IMR-90 (cell line): ENCODE data around the gene MKS1. TPM values are rescaled to one million over a fixed set of nuclear protein-coding genes. Genes with fewer than 3 reads are reported as not detected.

Experiments
- ATAC-seq: fragments of 200-7000 bp; cut with Tn5 transposase; 2 replicates; pipeline ENCODE4 v1.9.1; 2020; ENCODE audit warnings: low read depth, mild to moderate bottlenecking, moderate library complexity
- BruUV-seq: library from RNA; stranded (reverse); fragments of 400-500 nt; replicated peaks from 2 replicates; lab custom pipeline; 2021; lab: Mats Ljungman, UMichigan
- CTCF ChIA-PET: fragments of 300-600 bp; formaldehyde crosslinking; extraction: SDS; loops from one replicate; lab custom pipeline; 2021; ENCODE audit warnings: antibody characterized with exemption; lab: Yijun Ruan, JAX
- POLR2A ChIA-PET: fragments of 300-600 bp; sonication (Branson Sonifier 250); formaldehyde crosslinking; loops from one replicate; lab custom pipeline; 2022; ENCODE audit warnings: antibody characterized with exemption; ENCODE audit not compliant: unreplicated experiment; lab: Charles Lee
- DNase-seq: peaks from one replicate; pipeline ENCODE4 v3.0.0; 2013
- H2AFZ ChIP-seq: replicated peaks from 2 replicates; pipeline ENCODE3; 2013; ENCODE audit warnings: low read length, mild to moderate bottlenecking; ENCODE audit not compliant: poor library complexity
- H2AK5ac ChIP-seq: 2 replicates; pipeline ENCODE4 v1.6.1; 2013; ENCODE audit warnings: low read depth, low read length, inconsistent platforms
- H2AK9ac ChIP-seq: replicated peaks from 2 replicates; pipeline ENCODE3; 2013; ENCODE audit warnings: mild to moderate bottlenecking, low read depth, low read length, moderate library complexity; ENCODE audit not compliant: poor library complexity
- H2BK120ac ChIP-seq: 2 replicates; pipeline ENCODE4 v1.6.1; 2013; ENCODE audit warnings: low read depth, low read length, inconsistent platforms
- H2BK15ac ChIP-seq: 3 replicates; pipeline ENCODE4 v1.6.1; 2013; ENCODE audit warnings: low read depth, low read length, inconsistent platforms
- H2BK20ac ChIP-seq: 2 replicates; pipeline ENCODE4 v1.6.1; 2013; ENCODE audit warnings: low read depth, mild to moderate bottlenecking, inconsistent platforms, low read length, moderate library complexity
- H2BK5ac ChIP-seq: 2 replicates; pipeline ENCODE4 v1.6.1; 2013; ENCODE audit warnings: mild to moderate bottlenecking, low read depth, low read length, inconsistent platforms; ENCODE audit not compliant: poor library complexity, severe bottlenecking
- H3K14ac ChIP-seq: replicated peaks from 2 replicates; pipeline ENCODE4 v1.6.1; 2013; ENCODE audit warnings: low read depth, low read length, inconsistent platforms
- H3K18ac ChIP-seq: 2 replicates; pipeline ENCODE4 v1.6.1; 2013; ENCODE audit warnings: low read depth, low read length, control low read depth
- H3K23ac ChIP-seq: 2 replicates; pipeline ENCODE4 v1.6.1; 2013; ENCODE audit warnings: low read depth, low read length, inconsistent platforms
- H3K27ac ChIP-seq: 2 replicates; pipeline ENCODE4 v1.5.1; 2013; ENCODE audit warnings: mild to moderate bottlenecking, control low read depth, low read length; ENCODE audit not compliant: insufficient read depth
- H3K27me3 ChIP-seq: 2 replicates; pipeline ENCODE4 v1.6.1; 2013; ENCODE audit warnings: low read length; ENCODE audit not compliant: control insufficient read depth, insufficient read depth
- H3K36me3 ChIP-seq: 2 replicates; pipeline ENCODE4 v1.6.1; 2013; ENCODE audit warnings: low read length, mixed read lengths; ENCODE audit not compliant: control insufficient read depth, insufficient read depth
- H3K4ac ChIP-seq: 2 replicates; pipeline ENCODE4 v1.6.1; 2013; ENCODE audit warnings: low read depth, low read length, inconsistent platforms
- H3K4me1 ChIP-seq: 2 replicates; pipeline ENCODE4 v1.6.1; 2013; ENCODE audit warnings: low read length, mixed read lengths; ENCODE audit not compliant: control insufficient read depth, insufficient read depth
- H3K4me2 ChIP-seq: 2 replicates; pipeline ENCODE4 v1.6.1; 2013; ENCODE audit warnings: low read depth, mild to moderate bottlenecking, control low read depth, low read length, moderate library complexity
- H3K4me3 ChIP-seq: 2 replicates; pipeline ENCODE4 v1.5.1; 2013; ENCODE audit warnings: low read depth, mild to moderate bottlenecking, control low read depth, low read length, moderate library complexity; ENCODE audit not compliant: insufficient read depth
- H3K56ac ChIP-seq: 2 replicates; pipeline ENCODE4 v1.6.1; 2013; ENCODE audit warnings: low read length, inconsistent platforms; ENCODE audit not compliant: insufficient read depth; ENCODE audit errors: extremely low read depth
- H3K79me1 ChIP-seq, 2 experiments: 2 replicates each; pipeline ENCODE4 v1.6.1; 2013; ENCODE audit warnings: low read length in 2 of 2, inconsistent platforms in 1 of 2, low read depth in 1 of 2
- H3K9ac ChIP-seq: 2 replicates; pipeline ENCODE4 v1.6.1; 2013; ENCODE audit warnings: low read depth, low read length, control low read depth
- H3K9me1 ChIP-seq: 2 replicates; pipeline ENCODE4 v1.6.1; 2013; ENCODE audit warnings: low read length, inconsistent platforms; ENCODE audit not compliant: insufficient read depth
- H3K9me3 ChIP-seq: 2 replicates; pipeline ENCODE4 v1.6.1; 2013; ENCODE audit warnings: low read length; ENCODE audit not compliant: control insufficient read depth, insufficient read depth
- H4K20me1 ChIP-seq: 2 replicates; pipeline ENCODE4 v1.6.1; 2013; ENCODE audit warnings: low read length, inconsistent platforms; ENCODE audit not compliant: insufficient read depth
- H4K5ac ChIP-seq: 2 replicates; pipeline ENCODE4 v1.6.1; 2013; ENCODE audit warnings: mild to moderate bottlenecking, low read depth, low read length, control low read depth
- H4K8ac ChIP-seq, 2 experiments: 2 replicates each; pipeline ENCODE4 v1.6.1; 2013; ENCODE audit warnings: low read depth in 2 of 2, low read length in 2 of 2, control low read depth in 1 of 2, inconsistent platforms in 1 of 2
- H4K91ac ChIP-seq: 2 replicates; pipeline ENCODE4 v1.6.1; 2013; ENCODE audit warnings: low read depth, low read length, inconsistent platforms; ENCODE audit not compliant: insufficient read depth
- BHLHE40 ChIP-seq: fragments of 150-350 bp; IDR thresholded peaks from 2 replicates; pipeline ENCODE4 v1.6.1; 2016; ENCODE audit warnings: mild to moderate bottlenecking, low read depth, low read length
- CEBPB ChIP-seq: IDR thresholded peaks from 2 replicates; pipeline ENCODE4 v1.6.1; 2012; ENCODE audit warnings: low read depth, low read length, improper control_type of control experiment
- CHD1 ChIP-seq: IDR thresholded peaks from 2 replicates; pipeline ENCODE4 v1.6.1; 2012; ENCODE audit warnings: low read depth, low read length, improper control_type of control experiment
- CTCF ChIP-seq: conservative IDR thresholded peaks from 2 replicates; pipeline ENCODE4 v1.5.1; 2012; ENCODE audit warnings: mild to moderate bottlenecking, low read depth, low read length, improper control_type of control experiment
- ELK1 ChIP-seq: fragments of 150-350 bp; IDR thresholded peaks from 2 replicates; pipeline ENCODE4 v1.6.1; 2016; ENCODE audit warnings: low read depth, mild to moderate bottlenecking, low read length, moderate library complexity, borderline replicate concordance
- FOS ChIP-seq: fragments of 150-350 bp; IDR thresholded peaks from 2 replicates; pipeline ENCODE4 v1.6.1; 2016; ENCODE audit warnings: low read depth, low read length
- MAFK ChIP-seq: IDR thresholded peaks from 2 replicates; pipeline ENCODE4 v1.6.1; 2012; ENCODE audit warnings: low read depth, low read length, improper control_type of control experiment
- MAZ ChIP-seq: IDR thresholded peaks from 2 replicates; pipeline ENCODE4 v1.6.1; 2012; ENCODE audit warnings: low read depth, mild to moderate bottlenecking, low read length, improper control_type of control experiment, moderate library complexity, borderline replicate concordance
- MXI1 ChIP-seq: IDR thresholded peaks from 2 replicates; pipeline ENCODE4 v1.6.1; 2012; ENCODE audit warnings: low read depth, mild to moderate bottlenecking, low read length, moderate library complexity, borderline replicate concordance
- NFE2L2 ChIP-seq: fragments of 150-350 bp; IDR thresholded peaks from 2 replicates; pipeline ENCODE4 v1.6.1; 2016; ENCODE audit warnings: low read depth, mild to moderate bottlenecking, low read length
- RAD21 ChIP-seq: IDR thresholded peaks from 2 replicates; pipeline ENCODE4 v1.6.1; 2012; ENCODE audit warnings: low read length, improper control_type of control experiment
- SMC3 ChIP-seq: fragments of 150-350 bp; IDR thresholded peaks from 2 replicates; pipeline ENCODE4 v1.6.1; 2016; ENCODE audit warnings: low read depth, mild to moderate bottlenecking, antibody characterized with exemption, low read length, moderate library complexity
- USF2 ChIP-seq: fragments of 150-350 bp; IDR thresholded peaks from 2 replicates; pipeline ENCODE4 v1.6.1; 2017; ENCODE audit warnings: mild to moderate bottlenecking, antibody characterized with exemption, low read length, low read depth
- WGBS, 2 experiments: methylation state at CpG; one replicate each; pipeline versions ENCODE4 v1.1.5 to v1.1.7; 2013; ENCODE audit warnings: missing lambda C conversion rate in 2 of 2; ENCODE audit not compliant: insufficient read length in 1 of 2; ENCODE audit errors: extremely low coverage in 2 of 2; 5-methylcytosine and 5-hydroxymethylcytosine counted together
- dilution Hi-C: fragments of 300-500 bp; cut with HindIII; formaldehyde crosslinking; loops from one replicate; pipeline ENCODE4 v1.14.3; 2018; ENCODE audit warnings: low sequenced_read_pairs; ENCODE audit not compliant: unreplicated experiment
- in situ Hi-C: fragments of 300-500 bp; cut with MboI; formaldehyde crosslinking; loops from 3 replicates; pipeline ENCODE4 v1.14.3; 2019; ENCODE audit warnings: low sequenced_read_pairs, inconsistent platforms, mixed read lengths
- intact Hi-C: fragments of 100-400 bp; cut with micrococcal nuclease; formaldehyde crosslinking; loops from 2 replicates; pipeline ENCODE4 v1.10.0; 2022
- polyA plus RNA-seq, 3 experiments: library from polyadenylated mRNA; depleted of rRNA; stranded (reverse); fragments of >200 nt; gene quantifications; 2 replicates each; pipeline ENCODE4 v1.2.3, GENCODE V29; 2012; ENCODE audit warnings: low replicate concordance in 1 of 3
- total RNA-seq: library from RNA; depleted of rRNA; stranded (reverse); fragments of >200 nt; gene quantifications from 2 replicates; pipeline ENCODE4 v1.2.3, GENCODE V29; 2012

Gene MKS1
- total and polyA plus RNA-seq, 2 of the 4 experiments (the other 2 are of a cell fraction), result 11.5 to 13.2 TPM

DNA sequence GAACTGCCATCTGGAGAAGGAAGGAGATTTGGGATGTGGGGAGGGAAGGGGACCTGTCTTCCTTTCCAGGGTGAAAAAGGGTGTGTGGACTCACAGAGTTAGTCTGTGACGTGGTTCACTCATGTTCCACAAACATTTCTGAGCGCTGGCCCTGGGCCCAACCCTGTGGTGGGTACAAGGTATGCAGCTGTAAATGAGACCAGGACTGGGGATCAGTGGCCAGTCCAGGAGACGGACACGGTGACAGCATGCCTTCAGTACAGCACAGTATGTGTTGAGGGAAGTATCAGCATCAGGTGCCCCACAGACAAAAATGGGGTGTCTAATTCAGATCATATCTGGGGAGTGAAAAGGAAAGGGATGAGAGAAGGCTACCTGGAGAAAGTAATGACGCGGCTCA is 32.0 kb downstream of the MKS1 start:
- no peaks in the 10 kb centered on the region for H3K79me1 ChIP-seq
- ChIA-PET POLR2A (no interaction called here), CTCF (no interaction called here)
- no peaks in the 10 kb centered on the region for H3K4me1 ChIP-seq
- no peak overlapping the region for H3K14ac ChIP-seq
- H3K4me3 ChIP-seq, result no peak overlapping the region
- H3K9ac ChIP-seq, result no peak overlapping the region
- no peak overlapping the region for H2BK120ac ChIP-seq
- WGBS, 2 experiments, result 85% methylated on average over 3 of the region's 6 CpGs; no CpG with 5 or more reads in 1 of the 2 experiments
- H3K36me3 ChIP-seq, result no peaks in the 10 kb centered on the region
- no peak overlapping the region for H3K23ac ChIP-seq
- DNase-seq, result no peak
- no peak overlapping the region for H2BK15ac ChIP-seq
- H2BK20ac ChIP-seq, result no peak overlapping the region
- H2AFZ ChIP-seq, result no peak overlapping the region
- TF ChIP-seq SMC3 (no peak), BHLHE40 (no peak), NFE2L2 (no peak), MAZ (no peak), ELK1 (no peak), USF2 (no peak), RAD21 (no peak), CTCF (no peak), MXI1 (no peak), CHD1 (no peak), FOS (no peak), MAFK (no peak), CEBPB (no peak)
- H4K20me1 ChIP-seq, result no peaks in the 10 kb centered on the region
- H3K18ac ChIP-seq, result no peak overlapping the region
- dilution Hi-C loops, result no loop called here
- peaks cover 4% of the 10 kb centered on the region; the same call in 1 of the 2 replicates for H3K9me1 ChIP-seq
- H3K4ac ChIP-seq, result no peak overlapping the region
- H3K9me3 ChIP-seq, result no peaks in the 10 kb centered on the region
- no peak overlapping the region for H4K91ac ChIP-seq
- no TSS peak for BruUV-seq
- no peak overlapping the region for H4K5ac ChIP-seq
- no peak overlapping the region for H3K4me2 ChIP-seq
- no peak overlapping the region for H3K56ac ChIP-seq
- in situ Hi-C loops, result no loop called here
- H2BK5ac ChIP-seq, result no peak overlapping the region
- H4K8ac ChIP-seq, result no peak overlapping the region
- H2AK9ac ChIP-seq, result no peak overlapping the region
- intact Hi-C loops, result no loop called here
- H3K27ac ChIP-seq, result no peak overlapping the region
- peaks cover 10% of the 10 kb centered on the region for H3K27me3 ChIP-seq
- ATAC-seq, result no peak
- H2AK5ac ChIP-seq, result no peak overlapping the region
